GM18517 (cell line): ENCODE data around the gene SPEN.
A peak's percentile ranks its signal among the peaks of the same experiment; 100 is the strongest.
"Not testable (repeated sequence)": the region's sequence is repeated elsewhere in the genome, so short reads cannot be mapped to it uniquely, and the experiment has no call there.

Experiments
- ATAC-seq: cut with Tn5 transposase; IDR thresholded peaks from one replicate; pipeline ENCODE4 v1.9.1; 2021; ENCODE audit warnings: mild to moderate bottlenecking, moderate library complexity; ENCODE audit not compliant: unreplicated experiment

Gene SPEN

GRCh38 chr1:15896841-15897610, 49.5 kb downstream of the SPEN start:
- ATAC-seq, result not testable (repeated sequence)

DNA sequence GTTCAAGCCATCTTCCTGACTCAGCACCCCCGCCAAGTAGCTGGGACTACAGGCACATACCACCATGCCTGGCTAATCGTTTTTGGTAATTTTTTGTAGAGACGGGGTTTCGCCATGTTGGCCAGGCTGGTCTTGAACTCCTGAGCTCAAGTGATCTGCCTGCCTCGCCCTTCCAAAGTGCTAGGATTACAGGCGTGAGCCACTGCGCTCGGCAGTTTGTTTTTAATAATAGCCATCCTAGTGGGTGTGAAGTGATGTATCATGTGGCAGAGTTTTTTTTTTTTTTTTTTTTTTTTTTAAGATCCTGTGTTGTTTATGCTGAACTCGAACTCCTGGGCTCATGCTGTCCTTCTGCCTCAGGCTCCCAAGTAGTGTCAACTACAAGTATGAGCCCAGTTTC, 51.8 kb downstream of the SPEN start:
- ATAC-seq, result no peak

GRCh38 chr1:15900662-15901279, 53.3 kb downstream of the SPEN start:
- no peak for ATAC-seq

- ATAC-seq, result no peak
These were observed 55.4 kb downstream of the SPEN start for GRCh38 chr1:15902882-15903281.

- no peak for ATAC-seq
These were observed 61.1 kb downstream of the SPEN start for GRCh38 chr1:15908597-15908996.

DNA sequence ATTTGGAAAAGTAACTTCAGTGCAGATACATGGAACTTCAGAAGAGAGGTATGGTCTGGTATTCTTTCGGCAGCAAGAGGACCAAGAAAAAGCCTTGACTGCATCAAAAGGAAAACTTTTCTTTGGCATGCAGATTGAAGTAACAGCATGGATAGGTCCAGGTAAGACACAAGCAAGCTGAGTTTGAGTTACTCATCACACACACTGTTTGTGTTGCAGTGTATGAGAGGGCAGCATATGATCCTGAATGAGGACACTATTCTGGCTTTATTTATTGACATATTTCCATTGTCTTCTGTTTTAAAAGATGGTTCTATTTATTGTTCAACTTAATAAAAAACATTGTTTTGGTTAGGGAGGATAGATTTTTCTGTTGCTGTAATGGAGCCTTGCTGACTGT, 63.6 kb downstream of the SPEN start:
- no peak for ATAC-seq

DNA sequence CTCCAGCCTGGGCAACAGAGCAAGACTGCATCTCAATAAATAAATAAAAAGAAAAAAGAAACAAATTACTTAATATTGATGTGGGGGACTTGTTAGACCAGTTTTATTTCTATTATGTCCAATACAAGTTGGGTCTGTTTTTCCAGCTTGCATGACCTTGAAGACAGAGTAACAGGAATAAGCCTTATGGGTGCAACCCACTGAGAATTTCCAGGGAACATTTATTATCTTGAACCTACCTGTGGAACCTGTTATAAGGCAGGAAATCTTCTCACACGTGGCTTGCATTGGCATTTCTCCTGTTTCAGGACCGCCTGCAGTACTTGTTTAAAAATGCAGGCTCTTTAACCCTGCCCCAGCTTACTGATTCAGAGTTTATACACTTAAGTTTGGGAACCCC, 64.4 kb downstream of the SPEN start:
- ATAC-seq, result no peak

- ATAC-seq, result not testable (repeated sequence)
These were observed 66.1 kb downstream of the SPEN start for GRCh38 chr1:15913607-15914006.

GRCh38 chr1:15915991-15916390, 68.5 kb downstream of the SPEN start:
- ATAC-seq, result no peak

DNA sequence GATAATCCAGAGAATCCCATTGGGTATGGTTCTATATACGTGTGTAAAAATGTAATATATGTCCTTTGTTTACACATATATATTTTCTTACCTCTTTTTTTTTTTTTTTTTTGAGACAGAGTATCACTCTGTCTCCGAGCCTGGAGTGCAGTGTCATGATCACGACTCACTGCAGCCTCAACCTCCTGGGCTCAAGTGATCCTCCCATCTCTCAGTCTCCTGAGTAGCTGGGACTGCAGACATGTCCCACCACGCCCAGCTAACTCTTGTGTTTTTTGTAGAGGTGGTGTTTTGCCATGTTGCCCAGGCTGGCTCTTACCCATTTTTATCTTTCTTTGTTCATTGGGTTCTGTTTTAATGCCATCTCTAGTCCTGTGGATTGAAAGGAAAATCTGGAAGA, 68.9 kb downstream of the SPEN start:
- no peak for ATAC-seq

DNA sequence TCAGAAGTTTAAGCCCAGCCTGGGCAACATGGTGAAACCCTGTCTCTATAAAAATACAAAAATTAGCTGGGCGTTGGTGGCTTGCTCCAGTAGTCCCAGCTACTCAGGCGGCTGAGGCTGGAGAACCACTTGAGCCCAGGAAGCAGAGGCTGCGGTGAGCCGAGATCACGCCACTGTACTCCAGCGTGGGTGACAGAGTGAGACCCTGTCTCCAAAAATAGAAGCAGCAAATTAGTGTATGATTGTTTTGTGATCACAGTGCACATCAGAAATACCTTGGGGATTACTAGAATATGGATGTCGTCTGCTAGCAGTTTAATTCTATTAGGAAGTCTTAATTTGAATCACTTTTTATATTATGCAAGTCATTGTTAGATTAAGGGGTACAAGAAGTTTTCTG, 69.4 kb downstream of the SPEN start:
- ATAC-seq, result no peak

- ATAC-seq, result peak; percentile 80
These were observed 71.6 kb downstream of the SPEN start for GRCh38 chr1:15918962-15919715.

GRCh38 chr1:15923241-15923640, 75.7 kb downstream of the SPEN start:
- no peak for ATAC-seq

GRCh38 chr1:15926448-15926847, 78.9 kb downstream of the SPEN start:
- ATAC-seq, result not testable (repeated sequence)

DNA sequence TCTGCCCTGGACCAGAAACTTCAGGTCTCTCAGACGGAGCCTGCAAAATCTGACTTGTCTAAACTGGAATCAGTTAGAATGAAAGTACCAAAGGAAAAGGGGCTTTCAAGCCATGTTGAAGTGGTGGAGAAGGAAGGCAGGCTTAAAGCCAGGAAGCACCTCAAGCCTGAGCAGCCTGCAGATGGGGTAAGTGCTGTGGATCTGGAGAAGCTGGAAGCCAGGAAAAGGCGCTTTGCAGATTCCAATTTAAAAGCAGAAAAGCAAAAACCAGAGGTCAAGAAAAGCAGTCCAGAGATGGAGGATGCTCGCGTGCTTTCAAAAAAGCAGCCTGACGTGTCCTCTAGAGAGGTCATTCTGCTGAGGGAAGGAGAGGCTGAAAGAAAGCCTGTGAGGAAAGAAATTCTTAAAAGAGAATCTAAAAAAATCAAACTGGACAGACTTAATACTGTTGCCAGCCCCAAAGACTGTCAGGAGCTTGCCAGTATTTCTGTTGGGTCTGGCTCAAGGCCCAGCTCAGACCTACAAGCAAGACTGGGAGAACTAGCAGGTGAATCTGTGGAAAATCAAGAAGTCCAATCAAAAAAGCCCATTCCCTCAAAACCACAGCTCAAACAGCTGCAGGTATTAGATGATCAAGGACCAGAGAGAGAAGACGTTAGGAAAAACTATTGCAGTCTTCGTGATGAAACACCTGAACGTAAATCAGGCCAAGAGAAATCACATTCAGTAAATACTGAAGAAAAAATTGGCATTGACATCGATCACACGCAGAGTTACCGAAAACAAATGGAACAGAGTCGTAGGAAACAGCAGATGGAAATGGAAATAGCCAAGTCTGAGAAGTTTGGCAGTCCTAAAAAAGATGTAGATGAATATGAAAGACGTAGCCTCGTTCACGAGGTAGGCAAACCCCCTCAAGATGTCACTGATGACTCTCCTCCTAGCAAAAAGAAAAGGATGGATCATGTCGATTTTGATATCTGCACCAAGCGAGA, 81.8 kb downstream of the SPEN start:
- ATAC-seq, result no peak

GRCh38 chr1:15931401-15931800, 83.9 kb downstream of the SPEN start:
- ATAC-seq, result no peak

DNA sequence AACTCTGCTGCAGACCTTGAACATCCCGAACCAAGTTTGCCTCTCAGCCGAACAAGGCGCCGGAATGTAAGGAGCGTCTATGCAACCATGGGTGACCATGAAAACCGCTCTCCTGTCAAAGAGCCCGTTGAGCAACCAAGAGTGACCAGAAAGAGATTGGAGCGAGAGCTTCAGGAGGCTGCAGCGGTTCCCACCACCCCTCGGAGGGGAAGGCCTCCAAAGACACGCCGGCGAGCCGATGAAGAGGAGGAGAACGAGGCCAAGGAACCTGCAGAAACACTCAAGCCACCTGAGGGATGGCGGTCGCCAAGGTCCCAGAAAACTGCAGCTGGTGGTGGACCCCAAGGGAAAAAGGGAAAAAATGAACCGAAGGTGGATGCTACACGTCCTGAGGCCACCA, 84.4 kb downstream of the SPEN start:
- no peak for ATAC-seq

GRCh38 chr1:15932612-15933011, 85.1 kb downstream of the SPEN start:
- ATAC-seq, result no peak

DNA sequence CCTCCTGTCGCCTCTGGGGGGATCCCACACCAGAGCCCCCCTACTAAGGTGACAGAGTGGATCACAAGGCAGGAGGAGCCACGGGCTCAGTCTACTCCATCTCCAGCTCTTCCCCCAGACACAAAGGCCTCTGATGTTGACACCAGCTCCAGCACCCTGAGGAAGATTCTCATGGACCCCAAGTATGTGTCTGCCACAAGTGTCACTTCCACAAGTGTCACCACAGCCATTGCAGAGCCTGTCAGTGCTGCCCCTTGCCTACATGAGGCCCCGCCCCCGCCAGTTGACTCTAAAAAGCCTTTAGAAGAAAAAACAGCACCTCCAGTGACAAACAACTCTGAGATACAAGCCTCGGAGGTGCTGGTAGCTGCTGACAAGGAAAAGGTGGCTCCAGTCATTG, 86.2 kb downstream of the SPEN start:
- no peak for ATAC-seq

DNA sequence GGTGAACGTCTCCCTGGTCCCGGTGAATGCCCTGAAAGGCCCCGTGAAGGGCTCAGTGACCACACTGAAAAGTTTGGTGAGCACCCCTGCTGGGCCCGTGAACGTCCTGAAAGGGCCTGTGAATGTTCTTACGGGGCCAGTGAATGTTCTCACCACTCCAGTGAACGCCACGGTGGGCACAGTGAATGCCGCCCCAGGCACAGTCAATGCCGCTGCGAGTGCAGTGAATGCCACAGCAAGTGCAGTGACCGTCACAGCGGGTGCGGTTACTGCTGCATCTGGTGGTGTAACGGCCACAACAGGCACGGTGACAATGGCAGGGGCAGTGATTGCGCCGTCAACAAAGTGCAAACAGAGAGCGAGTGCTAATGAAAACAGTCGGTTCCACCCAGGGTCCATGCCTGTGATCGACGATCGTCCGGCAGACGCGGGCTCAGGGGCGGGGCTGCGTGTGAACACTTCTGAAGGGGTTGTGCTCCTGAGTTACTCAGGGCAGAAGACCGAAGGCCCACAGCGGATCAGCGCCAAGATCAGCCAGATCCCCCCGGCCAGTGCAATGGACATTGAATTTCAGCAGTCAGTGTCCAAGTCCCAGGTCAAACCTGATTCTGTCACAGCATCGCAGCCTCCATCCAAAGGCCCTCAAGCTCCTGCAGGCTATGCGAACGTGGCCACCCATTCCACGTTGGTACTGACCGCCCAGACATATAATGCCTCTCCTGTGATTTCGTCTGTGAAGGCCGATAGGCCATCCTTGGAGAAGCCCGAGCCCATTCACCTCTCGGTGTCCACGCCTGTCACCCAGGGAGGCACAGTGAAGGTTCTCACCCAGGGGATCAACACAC, 86.9 kb downstream of the SPEN start:
- no peak for ATAC-seq
